T47D (cell line): ENCODE data around the gene CDX2.

Experiments
- DNase-seq, 2 experiments: peaks; one replicate each; pipeline versions ENCODE4 v3.0.0 to v3.0.0-alpha.2; 2011 to 2012; ENCODE audit warnings: low read depth in 1 of 2, low spot score in 1 of 2
- JUND ChIP-seq: IDR thresholded peaks from 2 replicates; pipeline ENCODE4 v1.6.1; 2012; ENCODE audit warnings: low read depth
- in situ Hi-C: cut with HindIII; loops from 2 replicates; pipeline ENCODE4 v1.10.0; 2016; ENCODE audit warnings: low sequenced_read_pairs, low pct_unique_long_range_greater_than_20kb

CDX2 gene

GRCh38 chr13:27956576-27957300 is 12.4 kb downstream of the CDX2 start:
- peak in 1 of 2 experiments; percentile 62 for DNase-seq
- in situ Hi-C loops: no loop called here
- no peak for TF ChIP-seq JUND

GRCh38 chr13:27955014-27955591 is 14.0 kb downstream of the CDX2 start:
- in situ Hi-C loops: no loop called here
- TF ChIP-seq JUND: no peak
- DNase-seq: no peak

GRCh38 chr13:27954406-27954851 is 14.7 kb downstream of the CDX2 start:
- no peak for TF ChIP-seq JUND
- DNase-seq: no peak
- in situ Hi-C loops: no loop called here

GRCh38 chr13:27953676-27954405 is 15.3 kb downstream of the CDX2 start:
- no peak for TF ChIP-seq JUND
- in situ Hi-C loops: no loop called here
- peak in 1 of 2 experiments; percentile 53 for DNase-seq

GRCh38 chr13:27952876-27953675 is 16.0 kb downstream of the CDX2 start:
- in situ Hi-C loops: no loop called here
- TF ChIP-seq JUND: no peak
- DNase-seq: no peak

GRCh38 chr13:27942972-27943371 is 26.1 kb downstream of the CDX2 start:
- in situ Hi-C loops: no loop called here
- no peak for DNase-seq
- TF ChIP-seq JUND: no peak

GRCh38 chr13:27933580-27934328 is 35.4 kb downstream of the CDX2 start:
- no peak for TF ChIP-seq JUND
- in situ Hi-C loops: no loop called here
- peak in 1 of 2 experiments; percentile 6 for DNase-seq

- in situ Hi-C loops: no loop called here
Measured at GRCh38 chr13:27933118-27933517, 36.0 kb downstream of the CDX2 start.

GRCh38 chr13:27929868-27930267 is 39.2 kb downstream of the CDX2 start:
- in situ Hi-C loops: no loop called here
- DNase-seq: no peak
- TF ChIP-seq JUND: no peak

More at GRCh38 chr13:27933118-27933517, 36.0 kb downstream of the CDX2 start:
- no peak for TF ChIP-seq JUND
- no peak for DNase-seq

- DNase-seq: no peak
- TF ChIP-seq JUND: no peak
- in situ Hi-C loops: no loop called here
Measured at GRCh38 chr13:27928805-27929753, 40.0 kb downstream of the CDX2 start.

- no peak for TF ChIP-seq JUND
- in situ Hi-C loops: no loop called here
- no peak for DNase-seq
Measured at GRCh38 chr13:27928353-27928804, 40.7 kb downstream of the CDX2 start.
